Gastroesophageal sphincter (tissue), 3 donors: ENCODE results near the gene TNC.

Experiments
- CTCF ChIP-seq, 4 experiments: fragments of 200-600 bp in 2 of 4; fragments of 450-650 bp in 2 of 4; sonication (generic) in 1 of 4; IDR thresholded peaks; one replicate each; pipeline ENCODE4 v1.5.1; 2017 to 2019; ENCODE audit warnings: antibody characterized with exemption in 4 of 4, mild to moderate bottlenecking in 2 of 4, moderate library complexity in 2 of 4
- EP300 ChIP-seq: sonication (generic); formaldehyde crosslinking; IDR thresholded peaks from one replicate; pipeline ENCODE4 v1.6.1; 2017; ENCODE audit warnings: antibody characterized with exemption, mild to moderate bottlenecking
- POLR2A ChIP-seq, 2 donors: fragments of 450-650 bp; IDR thresholded peaks; one replicate each; pipeline ENCODE4 v1.6.1; 2017; ENCODE audit warnings: antibody characterized with exemption in 2 of 2, mild to moderate bottlenecking in 2 of 2, moderate library complexity in 1 of 2
- POLR2AphosphoS5 ChIP-seq: sonication (generic); formaldehyde crosslinking; IDR thresholded peaks from one replicate; pipeline ENCODE4 v1.6.1; 2017; ENCODE audit warnings: antibody characterized with exemption

DNA sequence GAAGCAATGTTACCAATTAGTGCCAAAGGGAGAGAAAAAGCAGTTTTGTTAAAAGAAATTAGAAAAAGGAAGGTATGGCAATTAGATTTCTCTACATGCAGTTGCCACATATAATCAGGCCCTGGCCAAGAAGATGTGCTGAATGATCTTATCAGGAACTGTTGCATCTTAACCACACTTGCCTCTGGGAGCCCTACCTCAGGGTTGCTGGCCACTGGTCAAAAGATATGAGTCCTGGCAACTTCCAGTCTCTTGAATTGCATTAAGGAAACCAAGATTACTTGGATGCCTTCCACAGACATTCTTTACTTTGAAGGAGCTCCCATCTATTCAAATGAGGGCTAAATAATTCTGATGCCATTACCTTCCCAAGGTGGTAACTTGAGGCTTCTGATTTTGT is 60.4 kb downstream of the TNC start:
- TF ChIP-seq POLR2AphosphoS5 (no peak), POLR2A (IDR thresholded peaks at IDR 0.05) (no peak), CTCF (IDR thresholded peaks at IDR 0.05) (no peak), EP300 (no peak)
